AG09319 (cell line): Measurements from ENCODE around the gene MTHFR.
A peak's percentile ranks its signal among the peaks of the same experiment; 100 is the strongest.

Source experiments
- DNase-seq: peaks from one replicate; pipeline ENCODE4 v3.0.0-alpha.2; 2010; ENCODE audit warnings: low read depth; ENCODE audit errors: extremely low read depth
- TF ChIP-seq, protein P1 (sequence below): IDR thresholded peaks from 2 replicates; pipeline ENCODE4 v1.5.1; 2011; ENCODE audit warnings: low read depth, mild to moderate bottlenecking, inconsistent platforms, low read length, moderate library complexity

MTHFR gene

DNA sequence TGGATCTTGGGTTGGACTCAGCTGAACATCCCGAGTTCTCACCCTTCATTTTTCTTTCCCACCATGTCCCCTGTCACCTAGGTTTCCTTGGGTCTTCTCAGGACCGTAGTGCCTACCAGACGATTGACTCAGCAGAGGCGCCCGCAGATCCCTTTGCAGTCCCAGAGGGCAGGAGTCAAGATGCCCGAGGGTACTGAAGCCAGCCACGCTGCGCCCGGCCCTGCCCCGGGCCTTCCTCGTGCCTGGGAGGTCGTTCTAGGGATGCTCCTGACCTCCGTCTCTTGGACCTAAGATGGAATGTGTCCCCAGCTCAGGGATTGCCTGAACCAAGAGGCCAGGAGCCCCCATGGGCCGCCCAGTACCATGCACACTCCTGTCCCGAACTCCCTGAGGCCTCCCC is 55.8 kb downstream of the MTHFR start:
- TF ChIP-seq, protein P1, sequence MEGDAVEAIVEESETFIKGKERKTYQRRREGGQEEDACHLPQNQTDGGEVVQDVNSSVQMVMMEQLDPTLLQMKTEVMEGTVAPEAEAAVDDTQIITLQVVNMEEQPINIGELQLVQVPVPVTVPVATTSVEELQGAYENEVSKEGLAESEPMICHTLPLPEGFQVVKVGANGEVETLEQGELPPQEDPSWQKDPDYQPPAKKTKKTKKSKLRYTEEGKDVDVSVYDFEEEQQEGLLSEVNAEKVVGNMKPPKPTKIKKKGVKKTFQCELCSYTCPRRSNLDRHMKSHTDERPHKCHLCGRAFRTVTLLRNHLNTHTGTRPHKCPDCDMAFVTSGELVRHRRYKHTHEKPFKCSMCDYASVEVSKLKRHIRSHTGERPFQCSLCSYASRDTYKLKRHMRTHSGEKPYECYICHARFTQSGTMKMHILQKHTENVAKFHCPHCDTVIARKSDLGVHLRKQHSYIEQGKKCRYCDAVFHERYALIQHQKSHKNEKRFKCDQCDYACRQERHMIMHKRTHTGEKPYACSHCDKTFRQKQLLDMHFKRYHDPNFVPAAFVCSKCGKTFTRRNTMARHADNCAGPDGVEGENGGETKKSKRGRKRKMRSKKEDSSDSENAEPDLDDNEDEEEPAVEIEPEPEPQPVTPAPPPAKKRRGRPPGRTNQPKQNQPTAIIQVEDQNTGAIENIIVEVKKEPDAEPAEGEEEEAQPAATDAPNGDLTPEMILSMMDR, result no peak
- no peak for DNase-seq

DNA sequence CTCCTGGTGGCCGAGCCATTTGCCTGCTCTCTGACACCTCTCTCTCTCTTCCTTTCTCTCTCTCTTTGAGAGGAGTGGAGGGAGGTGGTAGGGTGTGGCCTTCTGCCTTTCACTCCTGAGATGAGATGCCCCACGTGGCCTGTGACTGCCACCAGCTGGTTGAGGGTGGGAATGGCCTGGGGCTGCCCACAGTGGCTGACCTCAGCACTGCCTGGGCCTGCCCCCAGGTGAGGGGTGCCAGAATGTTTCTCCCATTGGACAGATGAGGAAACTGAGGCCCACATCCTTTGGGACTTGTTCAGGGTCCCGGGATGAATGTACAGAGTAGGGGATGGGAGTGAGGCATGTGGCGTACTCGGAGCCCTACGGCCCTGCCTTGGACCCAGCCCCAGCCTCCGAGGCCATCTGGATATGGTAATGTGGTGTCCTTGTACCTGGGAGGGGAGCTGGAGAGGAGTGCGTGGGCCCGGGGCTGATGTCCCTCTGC is 56.5 kb downstream of the MTHFR start:
- DNase-seq, result no peak
- TF ChIP-seq, protein P1, result peak; percentile 33

DNA sequence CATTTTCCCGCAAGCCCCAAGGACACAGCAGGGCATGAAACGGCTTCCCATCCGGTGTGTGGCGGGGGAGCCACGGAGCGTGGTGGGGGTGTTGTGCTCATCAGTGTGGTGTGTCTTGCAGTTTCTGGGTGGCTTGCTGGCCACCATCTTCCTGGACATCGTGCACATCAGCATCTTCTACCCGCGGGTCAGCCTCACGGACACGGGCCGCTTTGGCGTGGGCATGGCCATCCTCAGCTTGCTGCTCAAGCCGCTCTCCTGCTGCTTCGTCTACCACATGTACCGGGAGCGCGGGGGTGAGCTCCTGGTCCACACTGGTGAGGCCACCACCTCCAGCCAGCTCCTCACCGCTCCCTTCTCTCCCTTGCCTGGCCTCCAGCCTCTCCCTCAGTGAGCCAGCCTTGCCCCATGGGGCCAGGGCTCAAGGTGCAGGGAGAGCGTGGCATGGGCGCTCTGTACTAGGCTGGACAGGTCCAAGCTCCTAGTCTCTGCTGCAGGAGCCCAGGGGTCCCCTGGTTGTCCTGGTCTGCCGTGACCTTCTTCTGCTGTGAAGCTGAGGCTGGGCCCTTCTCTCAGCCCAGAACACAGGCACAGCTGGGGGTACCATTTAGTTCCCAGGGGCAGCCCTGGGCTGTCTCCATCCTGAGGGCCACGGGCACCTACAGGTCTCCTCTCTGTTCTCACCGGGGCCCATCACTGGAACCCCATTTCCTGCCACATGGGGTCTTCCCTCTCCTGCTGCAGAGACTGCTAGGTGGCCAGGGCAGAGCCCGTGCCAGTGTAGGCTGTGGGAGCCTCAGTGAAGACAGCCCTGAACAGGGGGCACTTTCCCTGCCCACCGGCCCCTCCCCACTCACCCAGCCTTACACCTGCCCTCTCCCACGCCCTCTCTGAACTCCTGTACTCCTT is 57.2 kb downstream of the MTHFR start:
- no peak for DNase-seq

DNA sequence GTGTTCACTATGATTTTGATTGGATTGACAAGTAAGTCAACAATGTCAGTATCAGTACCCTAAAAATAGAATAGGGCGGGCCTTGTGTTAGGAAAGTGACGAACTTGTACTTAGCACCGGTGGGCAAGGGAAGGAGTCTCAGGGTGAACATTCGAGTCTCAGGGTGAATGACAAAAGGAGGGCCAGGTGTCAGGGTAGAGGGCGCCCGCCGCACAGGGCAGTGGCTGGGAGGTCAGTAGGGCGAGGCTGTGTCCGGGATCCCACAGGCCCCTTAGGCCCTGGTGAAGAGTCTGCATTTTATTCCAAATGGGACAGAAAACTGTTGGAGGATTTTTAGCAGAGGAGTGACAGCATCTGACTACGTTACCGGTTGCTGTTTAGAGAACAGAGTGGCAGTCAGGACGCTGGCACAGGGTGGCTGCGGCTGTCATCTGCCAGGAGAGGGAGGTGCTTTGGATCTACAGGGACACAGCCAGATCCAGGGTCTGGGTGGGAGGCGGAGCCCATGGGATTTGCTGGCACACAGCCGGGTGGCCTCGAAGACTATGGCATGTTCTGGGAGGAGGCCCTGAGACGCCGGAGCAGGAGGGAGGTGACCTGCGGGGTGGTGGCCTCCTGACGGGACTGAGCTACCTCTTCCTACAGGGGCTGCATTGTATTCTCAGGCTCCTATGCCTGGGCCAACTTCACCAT is 58.8 kb downstream of the MTHFR start:
- TF ChIP-seq, protein P1, result no peak
- DNase-seq, result no peak

More for the DNA sequence above, 57.2 kb downstream of the MTHFR start:
- TF ChIP-seq, protein P1, result no peak

DNA sequence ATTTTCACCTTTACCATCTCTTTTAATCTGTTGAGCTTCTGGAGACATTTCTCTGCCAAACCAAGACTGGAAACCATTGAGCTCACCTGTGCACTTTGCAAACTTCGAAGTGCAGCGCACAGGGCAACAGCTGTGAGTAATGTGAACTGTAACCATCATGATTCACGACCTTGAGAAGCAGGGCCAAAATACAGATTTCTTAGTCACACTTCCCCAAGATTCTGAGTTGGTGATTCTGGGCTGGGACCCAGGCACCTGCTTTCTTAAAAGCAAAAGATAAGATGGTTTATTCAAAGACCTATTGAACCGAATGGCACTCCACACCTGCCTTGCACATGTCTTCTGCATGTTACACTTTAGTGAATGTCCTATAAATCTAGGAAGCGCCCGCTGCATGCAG is 59.7 kb downstream of the MTHFR start:
- no peak for DNase-seq
- TF ChIP-seq, protein P1, result no peak

DNA sequence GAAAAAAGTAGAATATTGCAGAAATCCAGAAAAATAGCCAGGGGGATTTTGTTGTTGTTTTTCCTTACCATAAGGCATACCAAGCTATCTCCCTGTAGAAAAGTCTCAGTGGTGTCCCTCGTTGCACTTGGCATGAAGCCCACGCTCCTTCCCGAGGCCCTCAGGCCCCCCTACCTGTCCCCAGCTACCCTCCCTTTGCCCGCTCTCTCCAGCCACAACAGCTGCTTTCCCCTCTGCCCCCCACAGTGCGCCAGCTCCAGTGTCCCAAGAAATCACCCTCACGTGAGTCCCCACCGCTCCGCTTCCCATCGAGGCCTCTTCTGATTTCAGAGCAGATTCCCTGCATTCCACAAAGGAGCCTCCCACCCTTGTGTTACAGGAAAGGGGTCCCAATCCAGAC is 61.5 kb downstream of the MTHFR start:
- no peak for DNase-seq
- TF ChIP-seq, protein P1, result no peak
